ENCODE measurements around the gene HTR7.

GRCh38 chr10:90818736-90819135 is 39.1 kb downstream of the HTR7 start:
- TF ChIP-seq POLR2AphosphoS5 (IDR thresholded peaks at IDR 0.05; ENCODE audit: low read depth, low read length) (no peak), TAF1 (IDR thresholded peaks at IDR 0.05; ENCODE audit: borderline replicate concordance, insufficient read depth, low read length) (no peak), REST (IDR thresholded peaks at IDR 0.05; ENCODE audit: insufficient read depth in 1 of 2, low read depth in 2 of 2, low read length in 2 of 2) (no peak), FOXP2 (optimal IDR thresholded peaks at IDR 0.05; ENCODE audit: borderline replicate concordance, extremely low read depth, extremely low read length, insufficient read depth) (no peak), SIN3A (IDR thresholded peaks at IDR 0.05; ENCODE audit: borderline replicate concordance, insufficient read depth, low read length) (no peak)
